HFFc6 (cell line): ENCODE results near the gene TEX14. TPM values are rescaled to one million over a fixed set of nuclear protein-coding genes. Genes with fewer than 3 reads are reported as not detected.
A peak's percentile ranks its signal among the peaks of the same experiment; 100 is the strongest.

Experiments
- DNase-seq: peaks from one replicate; pipeline ENCODE4 v3.0.0-alpha.2; 2018
- H3K27ac Mint-ChIP-seq: 2 replicates; pipeline ENCODE4 v1.8.0; 2020; ENCODE audit warnings: mild to moderate bottlenecking, mixed read lengths
- H3K27me3 Mint-ChIP-seq: 2 replicates; pipeline ENCODE4 v1.8.0; 2021; ENCODE audit warnings: mild to moderate bottlenecking, moderate library complexity, mixed read lengths; ENCODE audit not compliant: insufficient read depth
- H3K36me3 Mint-ChIP-seq: 2 replicates; pipeline ENCODE4 v1.8.0; 2021; ENCODE audit warnings: low read depth, mixed read lengths
- H3K4me1 Mint-ChIP-seq: 2 replicates; pipeline ENCODE4 v1.8.0; 2020; ENCODE audit warnings: low read depth, mixed read lengths
- H3K4me3 Mint-ChIP-seq: 2 replicates; pipeline ENCODE4 v1.8.0; 2020; ENCODE audit warnings: mild to moderate bottlenecking, moderate library complexity, mixed read lengths
- H3K9me3 Mint-ChIP-seq: 2 replicates; pipeline ENCODE4 v1.8.0; 2020; ENCODE audit warnings: mild to moderate bottlenecking, mixed read lengths
- total RNA-seq, 6 experiments: library from RNA; stranded (reverse); fragmentation: NEBNext Ultra II Directional; extraction: Animal tissue kit (Norgen Biotek cat#: 25700); gene quantifications; 2 replicates in 1 of 6; 3 replicates in 5 of 6; pipeline ENCODE4 v1.2.3, GENCODE V29; 2021
- TF ChIP-seq, protein P1 (sequence below): fragments of 200-600 bp; sonication (generic); IDR thresholded peaks from 2 replicates; pipeline ENCODE4 v1.5.0; 2021; ENCODE audit warnings: antibody characterized with exemption, mild to moderate bottlenecking

Gene TEX14
- total RNA-seq, 6 experiments from 2014 or later: 0.20 TPM; not detected in 5

DNA sequence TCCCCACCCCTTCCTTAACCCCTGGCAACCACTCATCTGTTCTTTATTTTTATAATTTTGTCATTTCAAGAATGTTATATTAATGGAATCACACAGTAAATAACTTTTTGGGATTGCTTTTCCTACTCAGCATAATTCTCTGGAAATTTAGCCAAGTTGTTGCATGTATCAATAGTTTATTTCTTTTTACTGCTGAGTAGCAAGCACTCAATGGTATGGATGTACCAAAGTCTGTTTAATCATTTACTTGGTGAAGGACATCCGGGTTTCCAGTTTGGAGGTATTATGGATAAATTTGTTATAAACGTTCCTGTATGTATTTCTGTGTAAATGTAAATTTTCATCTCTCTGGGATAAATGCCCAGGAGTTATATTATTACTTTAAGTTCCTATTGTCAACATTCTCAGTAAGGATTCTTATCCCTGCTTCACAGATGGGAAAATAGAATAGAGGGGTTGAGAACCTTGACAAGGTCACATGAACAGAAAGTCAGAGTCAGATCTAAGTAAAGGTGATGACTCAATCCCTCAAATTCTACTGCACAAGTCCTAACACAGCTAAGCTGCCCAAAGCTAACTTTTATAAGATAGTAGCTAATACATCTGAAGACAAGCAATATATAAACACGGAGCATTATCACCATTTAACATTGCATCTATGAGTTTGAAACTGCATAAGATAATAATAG, 115.0 kb downstream of the TEX14 start:
- TF ChIP-seq, protein P1, sequence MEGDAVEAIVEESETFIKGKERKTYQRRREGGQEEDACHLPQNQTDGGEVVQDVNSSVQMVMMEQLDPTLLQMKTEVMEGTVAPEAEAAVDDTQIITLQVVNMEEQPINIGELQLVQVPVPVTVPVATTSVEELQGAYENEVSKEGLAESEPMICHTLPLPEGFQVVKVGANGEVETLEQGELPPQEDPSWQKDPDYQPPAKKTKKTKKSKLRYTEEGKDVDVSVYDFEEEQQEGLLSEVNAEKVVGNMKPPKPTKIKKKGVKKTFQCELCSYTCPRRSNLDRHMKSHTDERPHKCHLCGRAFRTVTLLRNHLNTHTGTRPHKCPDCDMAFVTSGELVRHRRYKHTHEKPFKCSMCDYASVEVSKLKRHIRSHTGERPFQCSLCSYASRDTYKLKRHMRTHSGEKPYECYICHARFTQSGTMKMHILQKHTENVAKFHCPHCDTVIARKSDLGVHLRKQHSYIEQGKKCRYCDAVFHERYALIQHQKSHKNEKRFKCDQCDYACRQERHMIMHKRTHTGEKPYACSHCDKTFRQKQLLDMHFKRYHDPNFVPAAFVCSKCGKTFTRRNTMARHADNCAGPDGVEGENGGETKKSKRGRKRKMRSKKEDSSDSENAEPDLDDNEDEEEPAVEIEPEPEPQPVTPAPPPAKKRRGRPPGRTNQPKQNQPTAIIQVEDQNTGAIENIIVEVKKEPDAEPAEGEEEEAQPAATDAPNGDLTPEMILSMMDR: no peak
- H3K36me3 Mint-ChIP-seq: no peaks in the 10 kb centered on the region
- H3K4me1 Mint-ChIP-seq: peaks cover 8% of the 10 kb centered on the region
- H3K27ac Mint-ChIP-seq: no peak overlapping the region
- peaks cover 10% of the 10 kb centered on the region for H3K27me3 Mint-ChIP-seq
- no peak overlapping the region for H3K4me3 Mint-ChIP-seq
- H3K9me3 Mint-ChIP-seq: no peaks in the 10 kb centered on the region
- no peak for DNase-seq

DNA sequence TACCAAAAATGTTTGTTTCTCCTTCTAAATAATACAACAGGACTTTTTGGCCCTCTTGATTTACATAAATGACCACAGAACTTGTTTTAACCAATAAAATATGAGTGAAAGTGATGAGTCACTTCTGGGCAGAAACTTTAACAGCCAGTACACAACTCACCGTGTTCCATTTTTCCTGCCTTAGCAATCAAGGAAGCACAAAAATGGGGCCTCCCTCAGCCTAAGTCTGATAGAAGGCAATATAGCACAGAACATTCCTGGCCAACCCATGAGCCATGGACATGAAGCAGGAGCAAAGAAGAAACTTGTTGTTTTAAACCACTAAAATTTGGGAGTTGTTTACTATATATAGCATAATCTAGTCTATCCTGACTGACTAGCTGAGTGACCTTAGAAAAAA, 116.3 kb downstream of the TEX14 start:
- H3K27ac Mint-ChIP-seq: no peak overlapping the region
- TF ChIP-seq, protein P1: no peak
- H3K9me3 Mint-ChIP-seq: no peaks in the 10 kb centered on the region
- H3K36me3 Mint-ChIP-seq: no peaks in the 10 kb centered on the region
- H3K4me1 Mint-ChIP-seq: peaks cover 8% of the 10 kb centered on the region
- no peak overlapping the region for H3K4me3 Mint-ChIP-seq
- H3K27me3 Mint-ChIP-seq: peaks cover 5% of the 10 kb centered on the region
- DNase-seq: peak; percentile 60

DNA sequence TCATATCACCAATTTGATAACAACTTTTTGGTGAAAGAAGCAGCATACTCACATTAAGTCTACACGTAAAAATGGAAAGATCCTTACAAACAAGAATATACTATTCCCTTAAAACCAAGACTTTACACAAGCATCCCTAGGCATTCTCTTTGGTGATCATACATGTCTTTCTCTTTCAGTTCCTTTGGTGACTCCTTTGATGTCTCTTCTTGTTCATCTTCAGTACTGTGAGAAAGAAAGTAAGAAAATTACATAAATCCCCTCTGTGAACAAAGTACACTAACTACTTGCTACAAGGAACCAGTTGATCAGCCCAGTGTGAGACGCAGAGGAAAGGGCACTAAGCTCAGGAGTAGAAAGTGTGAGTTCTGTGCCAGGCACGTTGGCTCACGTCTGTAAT, 117.8 kb downstream of the TEX14 start:
- DNase-seq: no peak
- no peak overlapping the region for H3K27ac Mint-ChIP-seq
- no peak overlapping the region for H3K4me3 Mint-ChIP-seq
- H3K36me3 Mint-ChIP-seq: no peaks in the 10 kb centered on the region
- TF ChIP-seq, protein P1: no peak
- H3K4me1 Mint-ChIP-seq: peaks cover 8% of the 10 kb centered on the region
- no peaks in the 10 kb centered on the region for H3K9me3 Mint-ChIP-seq
- H3K27me3 Mint-ChIP-seq: peaks cover 5% of the 10 kb centered on the region

DNA sequence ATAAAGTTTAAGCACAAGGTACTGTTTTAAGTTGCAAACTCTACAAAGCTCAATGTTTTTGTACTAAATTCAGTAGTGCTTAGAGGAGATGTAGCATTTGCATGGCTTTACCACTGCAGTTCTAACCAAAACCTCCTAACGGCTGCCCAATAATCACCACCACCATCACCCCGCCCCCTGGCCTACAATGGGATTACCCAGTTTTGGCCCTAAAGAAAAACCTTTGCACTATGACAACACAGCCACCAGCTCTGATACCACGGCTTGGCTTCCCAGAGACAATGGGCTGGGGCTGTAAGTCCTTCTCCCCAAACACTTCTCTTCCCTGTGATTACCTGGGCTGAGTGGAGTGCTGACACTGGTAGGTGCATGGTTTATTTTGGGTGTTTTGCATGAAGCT, 119.0 kb downstream of the TEX14 start:
- Mint-ChIP-seq H3K27ac (no peak overlapping the region), H3K36me3 (no peaks in the 10 kb centered on the region), H3K9me3 (no peaks in the 10 kb centered on the region), H3K4me3 (no peak overlapping the region), H3K4me1 (peaks cover 8% of the 10 kb centered on the region), H3K27me3 (no peaks in the 10 kb centered on the region; the same call in none of the 2 replicates)
- TF ChIP-seq, protein P1: no peak
- DNase-seq: no peak

DNA sequence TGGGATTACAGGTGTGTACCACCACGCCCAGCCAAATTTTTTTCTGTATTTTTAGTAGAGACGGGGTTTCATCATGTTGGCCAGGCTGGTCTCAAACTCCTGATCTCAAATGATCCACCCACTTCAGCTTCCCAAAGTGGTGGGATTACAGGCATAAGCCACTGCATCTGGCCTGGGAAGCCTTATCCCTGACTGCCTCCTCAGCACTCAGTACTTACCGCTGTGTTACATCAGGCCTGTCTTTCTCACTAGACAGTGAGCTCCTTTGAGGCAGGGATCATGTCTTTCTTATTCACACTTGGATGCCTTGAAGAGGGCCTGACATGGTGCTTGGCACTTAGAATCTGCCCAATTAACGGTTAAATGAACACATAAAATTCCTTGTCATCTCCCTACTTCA, 121.1 kb downstream of the TEX14 start:
- H3K4me1 Mint-ChIP-seq: peaks cover 7% of the 10 kb centered on the region
- DNase-seq: no peak
- no peak overlapping the region for H3K4me3 Mint-ChIP-seq
- H3K9me3 Mint-ChIP-seq: no peaks in the 10 kb centered on the region
- H3K36me3 Mint-ChIP-seq: no peaks in the 10 kb centered on the region
- TF ChIP-seq, protein P1: no peak
- H3K27me3 Mint-ChIP-seq: peaks cover 3% of the 10 kb centered on the region; the same call in 1 of the 2 replicates
- H3K27ac Mint-ChIP-seq: no peak overlapping the region
